NCI-H187 (cell line): ENCODE data around the gene VTN.
A peak's percentile ranks its signal among the peaks of the same experiment; 100 is the strongest.

ENCODE experiments used
- DNase-seq, 2 experiments: peaks; one replicate each; lab custom pipeline; 2025; lab: John Stamatoyannopoulos, UW

VTN gene

GRCh38 chr17:28368915-28369683 is 1.0 kb downstream of the VTN start:
- no peak for DNase-seq

GRCh38 chr17:28368306-28368831 is 1.7 kb downstream of the VTN start:
- DNase-seq: no peak

GRCh38 chr17:28367641-28368305 is 2.3 kb downstream of the VTN start:
- no peak for DNase-seq

- no peak for DNase-seq
Measured at GRCh38 chr17:28366605-28367004, 3.5 kb downstream of the VTN start.

- DNase-seq: no peak
Measured at GRCh38 chr17:28365487-28365886, 4.6 kb downstream of the VTN start.

GRCh38 chr17:28364665-28365363 is 5.3 kb downstream of the VTN start, which contains the start of gene SEBOX:
Gene SEBOX, minus strand, starts transcription at chr17:28365199. Its CDS starts 48 bp downstream, at chr17:28365151.
- DNase-seq: no peak

GRCh38 chr17:28363776-28364650 is 6.1 kb downstream of the VTN start:
- DNase-seq: no peak

- no peak for DNase-seq
Measured at GRCh38 chr17:28363186-28363585, 6.9 kb downstream of the VTN start.

GRCh38 chr17:28357901-28358197 is 12.3 kb downstream of the VTN start:
- no peak for DNase-seq

- peak; percentile 78 to 93 for DNase-seq
Measured at GRCh38 chr17:28357061-28357900, 12.8 kb downstream of the VTN start, which contains the start of gene POLDIP2. Gene POLDIP2, minus strand, starts transcription at chr17:28357527. Its CDS starts 79 bp downstream, at chr17:28357448.

- DNase-seq: no peak
Measured at GRCh38 chr17:28350271-28350670, 19.8 kb downstream of the VTN start.

- DNase-seq: no peak
Measured at GRCh38 chr17:28348979-28349378, 21.1 kb downstream of the VTN start.

GRCh38 chr17:28347261-28347891 is 22.7 kb downstream of the VTN start:
- no peak for DNase-seq

- DNase-seq: no peak
Measured at GRCh38 chr17:28346746-28347246, 23.3 kb downstream of the VTN start.

GRCh38 chr17:28346199-28346580 is 23.9 kb downstream of the VTN start:
- no peak for DNase-seq

- DNase-seq: peak in 1 of 2 experiments; percentile 13
Measured at GRCh38 chr17:28345419-28346198, 24.5 kb downstream of the VTN start.

GRCh38 chr17:28344435-28344901 is 25.6 kb downstream of the VTN start:
- no peak for DNase-seq

- peak in 1 of 2 experiments; percentile 44 for DNase-seq
Measured at GRCh38 chr17:28344011-28344410, 26.1 kb downstream of the VTN start.

GRCh38 chr17:28343491-28343932 is 26.6 kb downstream of the VTN start:
- no peak for DNase-seq
